HepG2 (cell line): ENCODE results near the gene ITGA7. TPM values are rescaled to one million over a fixed set of nuclear protein-coding genes. Genes with fewer than 3 reads are reported as not detected.

ENCODE experiments used
- ATAC-seq: fragments of 200-7000 bp; cut with Tn5 transposase; 3 replicates; pipeline ENCODE4 v1.9.1; 2020; ENCODE audit warnings: mild to moderate bottlenecking, moderate library complexity
- BruUV-seq: library from RNA; stranded (reverse); fragments of 400-500 nt; replicated peaks from 2 replicates; lab custom pipeline; 2021; lab: Mats Ljungman, UMichigan
- CTCF ChIA-PET: fragments of 300-600 bp; formaldehyde crosslinking; extraction: SDS; loops from one replicate; lab custom pipeline; 2021; ENCODE audit warnings: low total read pairs, inconsistent platforms, low intra/inter-chr PET ratio; lab: Yijun Ruan, JAX
- POLR2A ChIA-PET: fragments of 350-600 bp; sonication (Branson Sonifier 250); formaldehyde crosslinking; loops from one replicate; lab custom pipeline; 2020; ENCODE audit warnings: antibody characterized with exemption, inconsistent platforms; lab: Yijun Ruan, JAX
- DNase-seq: peaks from one replicate; pipeline ENCODE4 v3.0.0-alpha.2; 2015; ENCODE audit warnings: low spot score
- FAIRE-seq: peaks from 3 replicates; lab custom pipeline; 2011; peaks lifted over from hg19 to GRCh38; lab: Jason Lieb, UNC
- H2AFZ ChIP-seq: one replicate; pipeline ENCODE4 v1.6.1; 2011; ENCODE audit warnings: low read length, inconsistent platforms
- H3K27ac ChIP-seq: fragments of 300-600 bp; 3 replicates; pipeline ENCODE4 v1.8.0; 2011; ENCODE audit warnings: mixed run types, mild to moderate bottlenecking, mixed read lengths, low read length, inconsistent platforms; ENCODE audit not compliant: insufficient read depth; ENCODE audit errors: extremely low read length
- H3K27me3 ChIP-seq, 2 experiments: fragments of 200-600 bp in 1 of 2; 2 replicates in 1 of 2; 3 replicates in 1 of 2; pipeline versions ENCODE4 v1.6.0 to v1.8.0; 2011; ENCODE audit warnings: low read length in 2 of 2, mild to moderate bottlenecking in 2 of 2, moderate library complexity in 2 of 2, inconsistent platforms in 1 of 2; ENCODE audit not compliant: insufficient read depth in 2 of 2, control insufficient read depth in 1 of 2
- H3K36me3 ChIP-seq, 2 experiments: fragments of 200-600 bp in 1 of 2; replicated peaks in 1 of 2; 2 replicates in 1 of 2; 3 replicates in 1 of 2; pipeline versions ENCODE4 v1.5.1 to v1.8.0; 2011; ENCODE audit warnings: low read length in 2 of 2, inconsistent platforms in 1 of 2; ENCODE audit not compliant: insufficient read depth in 2 of 2, control insufficient read depth in 1 of 2
- H3K4me1 ChIP-seq: 2 replicates; pipeline ENCODE4 v1.5.1; 2012; ENCODE audit warnings: low read length, inconsistent platforms; ENCODE audit not compliant: insufficient read depth
- H3K4me2 ChIP-seq: 2 replicates; pipeline ENCODE4 v1.6.0; 2011; ENCODE audit warnings: low read depth, low read length, inconsistent platforms
- H3K4me3 ChIP-seq, 3 experiments: fragments of 200-600 bp in 1 of 3; sonication (generic), shearing (Covaris generic) in 1 of 3; replicated peaks in 1 of 3; 2 replicates each; pipeline ENCODE4 v1.5.1; 2011 to 2016; ENCODE audit warnings: low read length in 3 of 3, inconsistent platforms in 2 of 3, low read depth in 2 of 3, mild to moderate bottlenecking in 2 of 3, control low read depth in 1 of 3, mixed read lengths in 1 of 3; ENCODE audit not compliant: insufficient read depth in 1 of 3
- H3K79me2 ChIP-seq: one replicate; pipeline ENCODE4 v1.6.1; 2011; ENCODE audit warnings: low read length, inconsistent platforms; ENCODE audit not compliant: insufficient read depth
- H3K9ac ChIP-seq: 2 replicates; pipeline ENCODE4 v1.6.0; 2011; ENCODE audit warnings: mild to moderate bottlenecking, low read depth, low read length, inconsistent platforms; ENCODE audit not compliant: insufficient read depth
- H3K9me3 ChIP-seq: 2 replicates; pipeline ENCODE4 v1.5.1; 2012; ENCODE audit warnings: mild to moderate bottlenecking, low read length
- H4K20me1 ChIP-seq: 2 replicates; pipeline ENCODE4 v1.6.0; 2011; ENCODE audit warnings: inconsistent platforms, mild to moderate bottlenecking, low read length, moderate library complexity; ENCODE audit not compliant: insufficient read depth
- BHLHE40 ChIP-seq: IDR thresholded peaks from 2 replicates; pipeline ENCODE4 v1.6.1; 2011; ENCODE audit warnings: low read length, improper control_type of control experiment
- HNRNPK ChIP-seq: fragments of 200-400 bp; formaldehyde crosslinking; IDR thresholded peaks from 2 replicates; pipeline ENCODE4 v1.6.1; 2018; ENCODE audit warnings: low read length, low read depth, moderate library complexity, mild to moderate bottlenecking; ENCODE audit not compliant: poor library complexity, severe bottlenecking
- MATR3 ChIP-seq: sonication (generic); formaldehyde crosslinking; IDR thresholded peaks from 2 replicates; pipeline ENCODE4 v1.4.0; 2020; ENCODE audit warnings: missing genetic modification reagents
- NFE2L2 ChIP-seq: fragments of 150-350 bp; IDR thresholded peaks from 2 replicates; pipeline ENCODE4 v1.6.1; 2014; ENCODE audit warnings: low read length
- ZFP36L1 ChIP-seq: sonication (generic); formaldehyde crosslinking; IDR thresholded peaks from 2 replicates; pipeline ENCODE4 v1.8.0; 2022; ENCODE audit warnings: mild to moderate bottlenecking, missing genetic modification reagents, moderate library complexity
- ZMAT3 ChIP-seq: sonication (generic); formaldehyde crosslinking; conservative IDR thresholded peaks from 2 replicates; pipeline ENCODE4 v1.7.0; 2021; ENCODE audit warnings: missing genetic modification reagents
- ZNF12 ChIP-seq: sonication (generic); formaldehyde crosslinking; IDR thresholded peaks from 2 replicates; pipeline ENCODE4 v1.5.0; 2020; ENCODE audit warnings: missing genetic modification reagents
- WGBS: methylation state at CpG from one replicate; pipeline ENCODE4 v1.1.6; 2017; ENCODE audit warnings: low lambda C conversion rate; 5-methylcytosine and 5-hydroxymethylcytosine counted together
- in situ Hi-C: cut with HindIII; loops from 2 replicates; pipeline ENCODE4 v1.10.0; 2017; ENCODE audit warnings: low pct_unique_long_range_greater_than_20kb; ENCODE audit not compliant: extremely low pct_ligation_motif_present
- intact Hi-C: fragments of 100-400 bp; cut with micrococcal nuclease; formaldehyde crosslinking; loops from one replicate; pipeline ENCODE4 v1.10.0; 2022; ENCODE audit not compliant: unreplicated experiment
- polyA plus RNA-seq, 8 experiments: library from polyadenylated mRNA; depleted of rRNA in 3 of 8; stranded (reverse) in 7 of 8; unstranded in 1 of 8; fragments of >200 nt; fragmentation: Illumina TruSeq in 4 of 8; extraction: Trizol in 4 of 8; gene quantifications; 2 replicates each; pipeline versions ENCODE4 v1.2.1 to v1.2.3, GENCODE V29; 2011 to 2016; ENCODE audit warnings: low read depth in 4 of 8, missing spikeins in 1 of 8, mixed read lengths in 1 of 8; ENCODE audit not compliant: insufficient read depth in 1 of 8
- total RNA-seq, 5 experiments: library from RNA; depleted of rRNA; stranded (reverse); fragments of >200 nt; fragmentation: Illumina TruSeq; extraction: Trizol; gene quantifications; 2 replicates each; pipeline ENCODE4 v1.2.3, GENCODE V29; 2016; ENCODE audit warnings: low read depth in 1 of 5
- TF ChIP-seq, protein P1 (sequence below): sonication (generic); formaldehyde crosslinking; IDR thresholded peaks from 2 replicates; pipeline ENCODE4 v1.8.1; 2023; ENCODE audit warnings: mild to moderate bottlenecking, inconsistent platforms, moderate library complexity, missing genetic modification reagents, borderline replicate concordance
- TF ChIP-seq, protein P2 (sequence below): sonication (generic); formaldehyde crosslinking; conservative IDR thresholded peaks from 2 replicates; pipeline ENCODE4 v1.8.1; 2023; ENCODE audit warnings: missing genetic modification reagents

The ITGA7 gene
- total and polyA plus RNA-seq, 2 of the 13 experiments (the other 11 are each of a cell fraction or from before 2014, with no cell fraction given), result 0.65 to 0.75 TPM

DNA sequence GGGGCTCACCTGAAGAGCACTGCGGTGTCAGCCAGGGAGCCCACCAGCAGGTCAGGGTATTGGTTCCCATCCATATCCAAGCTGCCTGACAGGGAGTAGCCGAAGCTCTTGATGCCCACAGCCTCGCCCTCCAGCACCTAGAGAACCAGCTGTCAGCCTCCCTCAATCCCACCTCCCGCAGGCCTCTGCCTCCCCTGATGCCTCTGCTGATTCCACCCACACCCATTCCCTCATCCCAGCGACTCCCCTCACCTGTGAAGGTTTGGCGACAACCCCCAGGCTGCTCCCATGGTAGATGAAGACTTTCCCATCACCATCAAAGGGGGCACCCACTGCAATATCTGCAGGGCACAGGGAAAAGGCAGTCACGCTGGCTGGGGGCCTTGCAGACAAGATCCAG is 10.0 kb downstream of the ITGA7 start (continued):
- TF ChIP-seq, protein P1, sequence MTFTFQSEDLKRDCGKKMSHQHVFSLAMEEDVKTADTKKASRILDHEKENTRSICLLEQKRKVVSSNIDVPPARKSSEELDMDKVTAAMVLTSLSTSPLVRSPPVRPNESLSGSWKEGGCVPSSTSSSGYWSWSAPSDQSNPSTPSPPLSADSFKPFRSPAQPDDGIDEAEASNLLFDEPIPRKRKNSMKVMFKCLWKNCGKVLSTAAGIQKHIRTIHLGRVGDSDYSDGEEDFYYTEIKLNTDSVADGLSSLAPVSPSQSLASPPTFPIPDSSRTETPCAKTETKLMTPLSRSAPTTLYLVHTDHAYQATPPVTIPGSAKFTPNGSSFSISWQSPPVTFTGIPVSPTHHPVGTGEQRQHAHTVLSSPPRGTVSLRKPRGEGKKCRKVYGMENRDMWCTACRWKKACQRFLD (CRISPR knock-in tag), result no peak
- TF ChIP-seq ZNF12 (CRISPR knock-in tag), result no peak
- no peak for TF ChIP-seq NFE2L2
- TF ChIP-seq HNRNPK, result no peak
- no peak for TF ChIP-seq MATR3 (CRISPR knock-in tag)

DNA sequence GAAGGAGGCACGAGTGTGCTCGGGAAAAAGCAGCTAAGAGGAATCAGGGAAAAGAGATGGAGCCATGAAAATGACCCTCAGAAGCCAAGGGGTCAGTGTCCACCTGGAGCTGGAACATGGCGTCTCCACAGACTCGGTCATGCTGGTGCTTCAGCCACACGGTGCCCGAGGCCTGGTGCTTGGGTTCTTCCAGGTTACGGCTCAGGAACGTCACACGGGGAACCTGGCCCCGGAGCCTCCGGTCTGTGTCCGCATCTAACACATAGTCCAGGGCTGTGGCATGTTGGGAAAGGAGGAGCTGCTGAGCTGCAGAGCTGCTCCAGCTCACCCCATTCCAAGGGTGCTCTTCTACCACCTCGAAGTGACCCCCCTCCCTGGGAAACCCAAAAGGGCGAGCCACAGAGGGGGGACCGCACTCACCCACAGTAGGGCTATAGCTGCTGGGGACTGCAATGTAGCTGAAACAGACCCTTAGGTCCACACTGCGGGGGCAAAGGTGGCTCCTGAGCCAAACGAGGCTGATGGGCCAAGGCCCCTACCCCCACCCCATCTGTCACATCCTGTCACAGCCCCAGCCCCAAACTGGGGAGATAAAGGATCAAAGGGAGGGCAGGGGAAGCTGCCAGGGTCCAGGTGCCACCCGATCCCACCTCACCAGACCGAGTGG is 10.8 kb downstream of the ITGA7 start:
- H3K79me2 ChIP-seq, result no peaks in the 10 kb centered on the region
- TF ChIP-seq ZFP36L1 (no peak), ZMAT3 (CRISPR knock-in tag) (no peak), BHLHE40 (no peak)
- TF ChIP-seq, protein P2, sequence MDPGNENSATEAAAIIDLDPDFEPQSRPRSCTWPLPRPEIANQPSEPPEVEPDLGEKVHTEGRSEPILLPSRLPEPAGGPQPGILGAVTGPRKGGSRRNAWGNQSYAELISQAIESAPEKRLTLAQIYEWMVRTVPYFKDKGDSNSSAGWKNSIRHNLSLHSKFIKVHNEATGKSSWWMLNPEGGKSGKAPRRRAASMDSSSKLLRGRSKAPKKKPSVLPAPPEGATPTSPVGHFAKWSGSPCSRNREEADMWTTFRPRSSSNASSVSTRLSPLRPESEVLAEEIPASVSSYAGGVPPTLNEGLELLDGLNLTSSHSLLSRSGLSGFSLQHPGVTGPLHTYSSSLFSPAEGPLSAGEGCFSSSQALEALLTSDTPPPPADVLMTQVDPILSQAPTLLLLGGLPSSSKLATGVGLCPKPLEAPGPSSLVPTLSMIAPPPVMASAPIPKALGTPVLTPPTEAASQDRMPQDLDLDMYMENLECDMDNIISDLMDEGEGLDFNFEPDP, result no peak
- H3K9ac ChIP-seq, result no peak overlapping the region
- no peaks in the 10 kb centered on the region for H3K9me3 ChIP-seq
- H3K27me3 ChIP-seq, result peaks cover 4 to 6% of the 10 kb centered on the region in 2 experiments; a peak in 3 of 5 replicates
- FAIRE-seq (no peak), ATAC-seq (peak; percentile 8; the same call in 1 of the 3 replicates), DNase-seq (no peak)
- H3K36me3 ChIP-seq, result no peaks in the 10 kb centered on the region
- POLR2A ChIA-PET, result interaction anchor here (1.1 kb wide), 1 partner anchor 16 kb away, joined by 3 read pairs; a partner anchor contains a TSS
- H3K4me3 ChIP-seq, result no peak overlapping the region
- no peak overlapping the region for H2AFZ ChIP-seq
- in situ Hi-C loops (no loop called here), intact Hi-C loops (no loop called here)
- WGBS, result 63% methylated on average over 18 of the region's 19 CpGs
- no TSS peak for BruUV-seq
- no peak overlapping the region for H3K4me2 ChIP-seq
- no peaks in the 10 kb centered on the region for H4K20me1 ChIP-seq
- peaks cover 57% of the 10 kb centered on the region for H3K4me1 ChIP-seq
- H3K27ac ChIP-seq, result no peak overlapping the region
- CTCF ChIA-PET, result no interaction called here
